Neural progenitor cell (in vitro differentiated cells): ENCODE measurements around the gene ELMO1. TPM values are rescaled to one million over a fixed set of nuclear protein-coding genes. Genes with fewer than 3 reads are reported as not detected.
A peak's percentile ranks its signal among the peaks of the same experiment; 100 is the strongest.

Source experiments
- DNase-seq: peaks from one replicate; pipeline ENCODE4 v3.0.0-alpha.2; 2016; ENCODE audit warnings: low spot score
- H2AFZ ChIP-seq: fragments of 200-600 bp; sonication (generic); replicated peaks from 2 replicates; pipeline ENCODE4 v1.6.1; 2016; ENCODE audit warnings: antibody characterized with exemption
- H3F3A ChIP-seq: fragments of 200-600 bp; sonication (generic); 2 replicates; pipeline ENCODE4 v1.6.1; 2016; ENCODE audit warnings: antibody characterized with exemption, low read depth
- H3K27ac ChIP-seq: fragments of 200-600 bp; sonication (generic); 2 replicates; pipeline ENCODE4 v1.5.1; 2016; ENCODE audit warnings: mild to moderate bottlenecking
- H3K27me3 ChIP-seq: fragments of 200-600 bp; sonication (generic); 2 replicates; pipeline ENCODE4 v1.6.1; 2016; ENCODE audit warnings: mild to moderate bottlenecking, moderate library complexity
- H3K36me3 ChIP-seq: fragments of 200-600 bp; sonication (generic); 2 replicates; pipeline ENCODE4 v1.5.1; 2016
- H3K4me1 ChIP-seq: fragments of 200-600 bp; sonication (generic); 2 replicates; pipeline ENCODE4 v1.6.1; 2016; ENCODE audit warnings: mixed run types
- H3K4me2 ChIP-seq: fragments of 200-600 bp; sonication (generic); 2 replicates; pipeline ENCODE4 v1.6.1; 2016
- H3K4me3 ChIP-seq: fragments of 200-600 bp; sonication (generic); 2 replicates; pipeline ENCODE4 v1.5.1; 2016
- H3K79me2 ChIP-seq: fragments of 200-600 bp; sonication (generic); 2 replicates; pipeline ENCODE4 v1.6.1; 2016; ENCODE audit warnings: low read depth
- H3K9ac ChIP-seq: fragments of 200-600 bp; sonication (generic); 2 replicates; pipeline ENCODE4 v1.6.1; 2016
- H3K9me3 ChIP-seq: fragments of 200-600 bp; sonication (generic); 2 replicates; pipeline ENCODE4 v1.5.1; 2016; ENCODE audit warnings: low read depth
- H4K20me1 ChIP-seq: fragments of 200-600 bp; sonication (generic); 2 replicates; pipeline ENCODE4 v1.6.1; 2016; ENCODE audit warnings: low read depth
- H3K27ac Mint-ChIP-seq: 3 replicates; pipeline ENCODE4 v1.8.0; 2021; ENCODE audit warnings: mixed read lengths
- H3K27me3 Mint-ChIP-seq: 2 replicates; pipeline ENCODE4 v1.8.0; 2022; ENCODE audit warnings: low read depth, mild to moderate bottlenecking, inconsistent platforms, moderate library complexity, mixed read lengths; ENCODE audit not compliant: insufficient read depth
- H3K36me3 Mint-ChIP-seq: 3 replicates; pipeline ENCODE4 v1.8.0; 2021; ENCODE audit warnings: mixed read lengths
- H3K4me1 Mint-ChIP-seq: 3 replicates; pipeline ENCODE4 v1.8.0; 2021; ENCODE audit warnings: mixed read lengths
- H3K4me3 Mint-ChIP-seq: 3 replicates; pipeline ENCODE4 v1.8.0; 2021; ENCODE audit warnings: mild to moderate bottlenecking, moderate library complexity, mixed read lengths
- H3K9me3 Mint-ChIP-seq: 3 replicates; pipeline ENCODE4 v1.8.0; 2020; ENCODE audit warnings: mixed read lengths
- CTCF ChIP-seq: fragments of 200-600 bp; sonication (generic); IDR thresholded peaks from 2 replicates; pipeline ENCODE4 v1.5.1; 2017; ENCODE audit warnings: antibody characterized with exemption, mild to moderate bottlenecking
- EZH2 ChIP-seq: fragments of 200-600 bp; sonication (generic); IDR thresholded peaks from 2 replicates; pipeline ENCODE4 v1.6.1; 2017; ENCODE audit warnings: antibody characterized with exemption, mild to moderate bottlenecking, moderate library complexity
- EZH2phosphoT487 ChIP-seq: fragments of 200-600 bp; sonication (generic); IDR thresholded peaks from 2 replicates; pipeline ENCODE4 v1.6.1; 2017; ENCODE audit warnings: antibody characterized with exemption
- total RNA-seq: library from RNA; depleted of rRNA; stranded (reverse); fragments of >200 nt; gene quantifications from 2 replicates; pipeline ENCODE4 v1.2.3, GENCODE V29; 2015; ENCODE audit warnings: low replicate concordance

ELMO1 gene
- total RNA-seq, 1 donor from 2014 or later: 22.0 TPM

- no peaks in the 10 kb centered on the region for H3K36me3 ChIP-seq
- H4K20me1 ChIP-seq: no peaks in the 10 kb centered on the region
- H3K27ac ChIP-seq: no peak overlapping the region
- no peak overlapping the region for H3K4me3 ChIP-seq
- peaks cover 7% of the 10 kb centered on the region for H3K79me2 ChIP-seq
- Mint-ChIP-seq H3K27ac (no peak overlapping the region), H3K4me3 (peak overlapping the region; percentile 98), H3K4me1 (peaks cover 48% of the 10 kb centered on the region), H3K9me3 (peaks cover 2% of the 10 kb centered on the region), H3K36me3 (peaks cover 3% of the 10 kb centered on the region), H3K27me3 (peaks cover 13% of the 10 kb centered on the region)
- H3K9me3 ChIP-seq: no peaks in the 10 kb centered on the region
- H3F3A ChIP-seq: peaks cover 39% of the 10 kb centered on the region
- peaks cover 27% of the 10 kb centered on the region for H3K4me1 ChIP-seq
- no peak overlapping the region for H3K9ac ChIP-seq
- H3K27me3 ChIP-seq: peaks cover 26% of the 10 kb centered on the region
- no peak for TF ChIP-seq EZH2phosphoT487
- DNase-seq: no peak
- peak overlapping the region; percentile 93 for H3K4me2 ChIP-seq
- H2AFZ ChIP-seq: no peak overlapping the region
Measured at GRCh38 chr7:37450035-37450434, 1.4 kb upstream of the ELMO1 start.

- peak overlapping the region; percentile 98 for H3K4me3 Mint-ChIP-seq
- H3K27ac Mint-ChIP-seq: no peak overlapping the region
- peaks cover 27% of the 10 kb centered on the region for H3K4me1 ChIP-seq
- no peak overlapping the region for H3K27ac ChIP-seq
- H3F3A ChIP-seq: peaks cover 39% of the 10 kb centered on the region
- no peaks in the 10 kb centered on the region for H4K20me1 ChIP-seq
- H3K79me2 ChIP-seq: peaks cover 7% of the 10 kb centered on the region
- H3K27me3 ChIP-seq: peaks cover 26% of the 10 kb centered on the region
- H3K27me3 Mint-ChIP-seq: peaks cover 13% of the 10 kb centered on the region
- DNase-seq: peak; percentile 17
- H3K36me3 ChIP-seq: no peaks in the 10 kb centered on the region
- H3K4me2 ChIP-seq: peak overlapping the region; percentile 93
- no peaks in the 10 kb centered on the region for H3K9me3 ChIP-seq
- H3K36me3 Mint-ChIP-seq: peaks cover 3% of the 10 kb centered on the region
- no peak overlapping the region for H2AFZ ChIP-seq
- peaks cover 48% of the 10 kb centered on the region for H3K4me1 Mint-ChIP-seq
- no peak overlapping the region for H3K9ac ChIP-seq
- H3K9me3 Mint-ChIP-seq: no peaks in the 10 kb centered on the region
- H3K4me3 ChIP-seq: peak overlapping the region; percentile 99
- TF ChIP-seq CTCF: no peak
- no peak for TF ChIP-seq EZH2
- no peak for TF ChIP-seq EZH2phosphoT487
Measured at GRCh38 chr7:37449621-37450020, 957 bp upstream of the ELMO1 start.

GRCh38 chr7:37448011-37448635, 541 bp downstream of the ELMO1 start:
- H4K20me1 ChIP-seq: no peaks in the 10 kb centered on the region
- H3K4me3 ChIP-seq: peak overlapping the region; percentile 99
- no peaks in the 10 kb centered on the region for H3K9me3 ChIP-seq
- peak overlapping the region; percentile 97 for H2AFZ ChIP-seq
- H3K27ac ChIP-seq: peak overlapping the region; percentile 23
- H3K27me3 Mint-ChIP-seq: peaks cover 16% of the 10 kb centered on the region
- H3K9me3 Mint-ChIP-seq: no peaks in the 10 kb centered on the region
- peaks cover 26% of the 10 kb centered on the region for H3K27me3 ChIP-seq
- TF ChIP-seq CTCF: no peak
- no peak for TF ChIP-seq EZH2
- no peak for TF ChIP-seq EZH2phosphoT487
- peak overlapping the region; percentile 94 for H3K27ac Mint-ChIP-seq
- peak overlapping the region; percentile 93 for H3K4me2 ChIP-seq
- peaks cover 6% of the 10 kb centered on the region for H3K36me3 Mint-ChIP-seq
- peak overlapping the region; percentile 2 for H3K9ac ChIP-seq
- peaks cover 39% of the 10 kb centered on the region for H3F3A ChIP-seq
- H3K36me3 ChIP-seq: no peaks in the 10 kb centered on the region
- peak; percentile 65 for DNase-seq
- peaks cover 48% of the 10 kb centered on the region for H3K4me1 Mint-ChIP-seq
- peaks cover 7% of the 10 kb centered on the region for H3K79me2 ChIP-seq
- H3K4me1 ChIP-seq: peaks cover 27% of the 10 kb centered on the region
- peak overlapping the region; percentile 98 for H3K4me3 Mint-ChIP-seq

GRCh38 chr7:37446371-37446770, 2.3 kb downstream of the ELMO1 start:
- H3K9ac ChIP-seq: no peak overlapping the region
- peak overlapping the region; percentile 95 for H3K4me3 Mint-ChIP-seq
- H3K4me1 ChIP-seq: peaks cover 20% of the 10 kb centered on the region
- no peak overlapping the region for H3K27ac ChIP-seq
- no peaks in the 10 kb centered on the region for H3K9me3 ChIP-seq
- peaks cover 13% of the 10 kb centered on the region for H3K27me3 Mint-ChIP-seq
- H2AFZ ChIP-seq: no peak overlapping the region
- H3K27me3 ChIP-seq: peaks cover 26% of the 10 kb centered on the region
- peak overlapping the region; percentile 15 for H3K27ac Mint-ChIP-seq
- H3K79me2 ChIP-seq: peaks cover 7% of the 10 kb centered on the region
- TF ChIP-seq CTCF: no peak
- TF ChIP-seq EZH2phosphoT487: no peak
- TF ChIP-seq EZH2: no peak
- no peaks in the 10 kb centered on the region for H3K36me3 ChIP-seq
- H3K4me1 Mint-ChIP-seq: peaks cover 38% of the 10 kb centered on the region
- H3K36me3 Mint-ChIP-seq: peaks cover 6% of the 10 kb centered on the region
- no peak for DNase-seq
- H3F3A ChIP-seq: peaks cover 22% of the 10 kb centered on the region
- no peak overlapping the region for H3K4me2 ChIP-seq
- no peaks in the 10 kb centered on the region for H3K9me3 Mint-ChIP-seq
- H3K4me3 ChIP-seq: no peak overlapping the region
- H4K20me1 ChIP-seq: no peaks in the 10 kb centered on the region
